ENCODE results near the gene ARHGAP25.

DNA sequence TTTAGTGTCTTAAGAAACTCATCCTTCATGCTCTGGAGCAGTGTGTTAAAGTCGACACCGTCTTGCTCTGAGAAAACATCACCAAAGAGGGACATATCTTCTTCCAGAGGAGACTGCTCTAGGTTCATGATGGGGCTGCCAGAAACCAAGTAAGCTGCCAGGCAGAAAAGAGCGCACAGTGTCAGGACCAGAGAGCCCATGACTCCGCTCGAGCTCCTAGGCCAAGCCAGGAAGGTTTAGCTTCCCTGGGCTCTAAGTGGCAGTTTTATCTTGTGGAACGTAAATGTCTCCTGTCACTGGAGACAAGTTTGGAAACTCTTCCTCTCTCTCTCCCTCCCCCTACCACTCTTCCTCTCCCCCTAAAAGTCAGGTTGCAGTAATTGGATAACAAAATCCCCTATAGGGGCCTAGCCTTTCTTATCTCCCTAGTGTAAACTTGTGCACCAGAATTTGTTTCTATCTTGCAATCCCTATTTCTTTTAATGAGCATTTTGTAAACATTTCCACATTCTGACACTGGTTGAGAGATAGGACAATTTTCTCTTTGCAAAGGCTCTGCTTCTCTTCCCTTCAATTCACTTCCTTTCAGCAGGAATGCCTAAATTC is 136.7 kb downstream of the ARHGAP25 start, which contains the start of gene BMP10:
- TF ChIP-seq, protein P1, sequence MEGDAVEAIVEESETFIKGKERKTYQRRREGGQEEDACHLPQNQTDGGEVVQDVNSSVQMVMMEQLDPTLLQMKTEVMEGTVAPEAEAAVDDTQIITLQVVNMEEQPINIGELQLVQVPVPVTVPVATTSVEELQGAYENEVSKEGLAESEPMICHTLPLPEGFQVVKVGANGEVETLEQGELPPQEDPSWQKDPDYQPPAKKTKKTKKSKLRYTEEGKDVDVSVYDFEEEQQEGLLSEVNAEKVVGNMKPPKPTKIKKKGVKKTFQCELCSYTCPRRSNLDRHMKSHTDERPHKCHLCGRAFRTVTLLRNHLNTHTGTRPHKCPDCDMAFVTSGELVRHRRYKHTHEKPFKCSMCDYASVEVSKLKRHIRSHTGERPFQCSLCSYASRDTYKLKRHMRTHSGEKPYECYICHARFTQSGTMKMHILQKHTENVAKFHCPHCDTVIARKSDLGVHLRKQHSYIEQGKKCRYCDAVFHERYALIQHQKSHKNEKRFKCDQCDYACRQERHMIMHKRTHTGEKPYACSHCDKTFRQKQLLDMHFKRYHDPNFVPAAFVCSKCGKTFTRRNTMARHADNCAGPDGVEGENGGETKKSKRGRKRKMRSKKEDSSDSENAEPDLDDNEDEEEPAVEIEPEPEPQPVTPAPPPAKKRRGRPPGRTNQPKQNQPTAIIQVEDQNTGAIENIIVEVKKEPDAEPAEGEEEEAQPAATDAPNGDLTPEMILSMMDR (IDR thresholded peaks at IDR 0.05; ENCODE audit: low read depth, low read length, poor library complexity, severe bottlenecking): no peak
- no peak for TF ChIP-seq EZH2phosphoT487 (IDR thresholded peaks at IDR 0.05; ENCODE audit: borderline replicate concordance, low read length)
